ENCODE results near the gene IRF2.
"Not testable (repeated sequence)": the region's sequence is repeated elsewhere in the genome, so short reads cannot be mapped to it uniquely, and the experiment has no call there.

The IRF2 gene

GRCh38 chr4:184359888-184360287 lies 114.5 kb downstream of the IRF2 start:
- no peak for DNase-seq

GRCh38 chr4:184358521-184359232 lies 115.7 kb downstream of the IRF2 start:
- no peak for DNase-seq

- DNase-seq = no peak
Observed at GRCh38 chr4:184357772-184358171, 116.6 kb downstream of the IRF2 start.

GRCh38 chr4:184357165-184357564 lies 117.2 kb downstream of the IRF2 start:
- DNase-seq = no peak

- DNase-seq = no peak
Observed at GRCh38 chr4:184356366-184356765, 118.0 kb downstream of the IRF2 start.

GRCh38 chr4:184355857-184356256 lies 118.5 kb downstream of the IRF2 start:
- DNase-seq = no peak

GRCh38 chr4:184355111-184355604 lies 119.2 kb downstream of the IRF2 start:
- peak; percentile 49 for DNase-seq

GRCh38 chr4:184352891-184353290 lies 121.5 kb downstream of the IRF2 start:
- DNase-seq = no peak

GRCh38 chr4:184351560-184352451 lies 122.5 kb downstream of the IRF2 start:
- DNase-seq = no peak

- no peak for DNase-seq
Observed at GRCh38 chr4:184350964-184351363, 123.4 kb downstream of the IRF2 start.

GRCh38 chr4:184350213-184350817 lies 124.0 kb downstream of the IRF2 start:
- no peak for DNase-seq

- no peak for DNase-seq
Observed at GRCh38 chr4:184349283-184350039, 124.9 kb downstream of the IRF2 start.

- DNase-seq = no peak
Observed at GRCh38 chr4:184348311-184349233, 125.8 kb downstream of the IRF2 start.

- peak; percentile 9 for DNase-seq
Observed at GRCh38 chr4:184347251-184348239, 126.8 kb downstream of the IRF2 start.

GRCh38 chr4:184346682-184347081 lies 127.7 kb downstream of the IRF2 start:
- no peak for DNase-seq

GRCh38 chr4:184346273-184346672 lies 128.1 kb downstream of the IRF2 start:
- DNase-seq = not testable (repeated sequence)

GRCh38 chr4:184345573-184345922 lies 128.8 kb downstream of the IRF2 start:
- no peak for DNase-seq

GRCh38 chr4:184344899-184345572 lies 129.3 kb downstream of the IRF2 start:
- no peak for DNase-seq

GRCh38 chr4:184344435-184344834 lies 129.9 kb downstream of the IRF2 start:
- DNase-seq = no peak
